ENCODE data around the gene RPS6KA5. TPM values are rescaled to one million over a fixed set of nuclear protein-coding genes. Genes with fewer than 3 reads are reported as not detected.

The RPS6KA5 gene
- total and polyA plus RNA-seq, 2 donors (not counting 1 experiment from before 2014, with no cell fraction given): 6.0 to 34.6 TPM

DNA sequence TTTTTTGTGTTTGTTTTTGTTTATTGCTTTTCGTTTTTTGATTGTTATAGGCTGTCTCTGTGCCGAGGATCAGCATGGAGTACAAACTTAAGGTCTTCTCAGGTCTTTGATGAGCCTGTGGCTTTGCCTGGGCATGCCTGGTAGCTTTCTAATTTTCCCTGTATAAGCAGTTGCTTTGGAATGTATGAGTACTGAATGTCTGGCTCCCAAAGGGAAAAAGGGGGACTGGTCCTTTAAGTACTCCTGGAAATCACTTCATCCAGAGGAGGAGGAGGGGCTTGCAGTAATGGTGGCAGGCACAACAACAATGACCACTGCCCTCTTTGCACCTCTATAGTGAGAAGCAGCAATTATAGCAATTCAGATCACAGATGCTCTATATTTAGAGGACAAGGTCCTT lies 176.7 kb downstream of the RPS6KA5 start:
- H4K20me1 ChIP-seq (ENCODE audit: control insufficient read depth, insufficient read depth, low read length, poor library complexity, severe bottlenecking): no peaks in the 10 kb centered on the region
- ChIA-PET CTCF (no interaction called here), POLR2A (no interaction called here)
- no peaks in the 10 kb centered on the region for H3K27me3 Mint-ChIP-seq
- H3K9me3 ChIP-seq (ENCODE audit: control extremely low read depth in 1 of 3, control insufficient read depth in 2 of 3, insufficient read depth in 1 of 3, low read length in 2 of 3): peaks cover 0 to 4% (median 2%) of the 10 kb centered on the region in 3 donors
- 93% methylated on average over 2 of the region's 2 CpGs for WGBS (ENCODE audit: insufficient coverage)
- H3K4me3 Mint-ChIP-seq: no peak overlapping the region
- H3K4me2 ChIP-seq (replicated peaks; ENCODE audit: low read depth, low read length, poor library complexity, severe bottlenecking): no peak overlapping the region
- H3K9me3 Mint-ChIP-seq (ENCODE audit: insufficient read depth): peaks cover 7% of the 10 kb centered on the region
- H3K27ac ChIP-seq (ENCODE audit: low read length in 2 of 2): no peak overlapping the region
- H3K4me1 ChIP-seq (ENCODE audit: control insufficient read depth in 2 of 2, insufficient read depth in 2 of 2, low read length in 2 of 2): no peaks in the 10 kb centered on the region
- no peaks in the 10 kb centered on the region for H3K27me3 ChIP-seq (replicated peaks in 1 of 4; ENCODE audit: control extremely low read depth in 1 of 4, control insufficient read depth in 3 of 4, insufficient read depth in 4 of 4, low read length in 3 of 4)
- no peak overlapping the region for H3K9ac ChIP-seq (ENCODE audit: low read length)
- DNase-seq (no peak), ATAC-seq (ENCODE audit: low read depth) (no peak)
- H3K36me3 ChIP-seq (replicated peaks in 1 of 2; ENCODE audit: control extremely low read depth in 1 of 2, control insufficient read depth in 1 of 2, extremely low read depth in 1 of 2, insufficient read depth in 2 of 2, low read length in 1 of 2): peaks cover 0 to 21% of the 10 kb centered on the region in 2 experiments
- TF ChIP-seq EZH2 (IDR thresholded peaks at IDR 0.05; ENCODE audit: borderline replicate concordance, insufficient read depth, low read depth, low read length, poor library complexity, severe bottlenecking): no peak
- TF ChIP-seq, protein P1, sequence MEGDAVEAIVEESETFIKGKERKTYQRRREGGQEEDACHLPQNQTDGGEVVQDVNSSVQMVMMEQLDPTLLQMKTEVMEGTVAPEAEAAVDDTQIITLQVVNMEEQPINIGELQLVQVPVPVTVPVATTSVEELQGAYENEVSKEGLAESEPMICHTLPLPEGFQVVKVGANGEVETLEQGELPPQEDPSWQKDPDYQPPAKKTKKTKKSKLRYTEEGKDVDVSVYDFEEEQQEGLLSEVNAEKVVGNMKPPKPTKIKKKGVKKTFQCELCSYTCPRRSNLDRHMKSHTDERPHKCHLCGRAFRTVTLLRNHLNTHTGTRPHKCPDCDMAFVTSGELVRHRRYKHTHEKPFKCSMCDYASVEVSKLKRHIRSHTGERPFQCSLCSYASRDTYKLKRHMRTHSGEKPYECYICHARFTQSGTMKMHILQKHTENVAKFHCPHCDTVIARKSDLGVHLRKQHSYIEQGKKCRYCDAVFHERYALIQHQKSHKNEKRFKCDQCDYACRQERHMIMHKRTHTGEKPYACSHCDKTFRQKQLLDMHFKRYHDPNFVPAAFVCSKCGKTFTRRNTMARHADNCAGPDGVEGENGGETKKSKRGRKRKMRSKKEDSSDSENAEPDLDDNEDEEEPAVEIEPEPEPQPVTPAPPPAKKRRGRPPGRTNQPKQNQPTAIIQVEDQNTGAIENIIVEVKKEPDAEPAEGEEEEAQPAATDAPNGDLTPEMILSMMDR (IDR thresholded peaks at IDR 0.05): no peak
- no peaks in the 10 kb centered on the region for H3K79me2 ChIP-seq (ENCODE audit: control insufficient read depth, insufficient read depth, low read length)
- no peaks in the 10 kb centered on the region for H3K4me1 Mint-ChIP-seq
- H3K27ac Mint-ChIP-seq: no peak overlapping the region
- intact Hi-C loops (cut with micrococcal nuclease): no loop called here
- no peak overlapping the region for H3K4me3 ChIP-seq (ENCODE audit: control extremely low read depth in 1 of 5, extremely low read depth in 1 of 5, insufficient read depth in 1 of 5, low read depth in 2 of 5, low read length in 4 of 5)
- no peak overlapping the region for H2AFZ ChIP-seq (ENCODE audit: insufficient read depth, low read depth, low read length, poor library complexity, severe bottlenecking)

DNA sequence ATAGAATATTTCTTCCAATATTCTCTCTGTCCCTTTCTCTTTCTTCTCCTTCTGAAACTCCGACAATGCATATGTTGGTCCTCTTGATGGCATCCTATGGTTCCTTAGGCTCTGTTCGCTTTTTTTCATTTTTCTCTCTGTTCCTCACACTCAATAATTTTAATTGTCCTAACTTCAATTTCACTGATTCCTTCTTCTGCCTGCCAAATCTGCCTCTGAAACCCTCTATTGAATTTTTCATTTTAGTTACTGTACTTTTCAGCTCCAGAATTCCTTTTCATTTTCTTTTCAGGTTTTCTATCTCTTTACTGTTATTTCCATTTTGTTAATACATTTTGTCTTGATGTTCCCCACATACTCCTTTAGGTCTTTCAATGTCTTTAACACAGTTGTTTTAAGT lies 177.2 kb downstream of the RPS6KA5 start:
- H3K27me3 Mint-ChIP-seq: no peaks in the 10 kb centered on the region
- no peaks in the 10 kb centered on the region for H3K27me3 ChIP-seq (replicated peaks in 1 of 4; ENCODE audit: control extremely low read depth in 1 of 4, control insufficient read depth in 3 of 4, insufficient read depth in 4 of 4, low read length in 3 of 4)

More for the DNA sequence above, 177.2 kb downstream of the RPS6KA5 start:
- no peak for ATAC-seq (ENCODE audit: low read depth)
- Mint-ChIP-seq H3K9me3 (ENCODE audit: insufficient read depth) (peaks cover 7% of the 10 kb centered on the region), H3K27ac (no peak overlapping the region), H3K4me1 (no peaks in the 10 kb centered on the region), H3K4me3 (no peak overlapping the region)
- TF ChIP-seq, protein P1 (IDR thresholded peaks at IDR 0.05): no peak
- no peak for TF ChIP-seq EZH2 (IDR thresholded peaks at IDR 0.05; ENCODE audit: borderline replicate concordance, insufficient read depth, low read depth, low read length, poor library complexity, severe bottlenecking)
- no peak overlapping the region for H3K4me3 ChIP-seq (ENCODE audit: control extremely low read depth in 1 of 5, extremely low read depth in 1 of 5, insufficient read depth in 1 of 5, low read depth in 2 of 5, low read length in 4 of 5)
- CTCF ChIA-PET: no interaction called here
- H3K9ac ChIP-seq (ENCODE audit: low read length): no peak overlapping the region
- WGBS (ENCODE audit: insufficient coverage): 100% methylated on average over 2 of the region's 2 CpGs
- H3K36me3 ChIP-seq (replicated peaks in 1 of 2; ENCODE audit: control extremely low read depth in 1 of 2, control insufficient read depth in 1 of 2, extremely low read depth in 1 of 2, insufficient read depth in 2 of 2, low read length in 1 of 2): peaks cover 0 to 19% of the 10 kb centered on the region in 2 experiments
- no peaks in the 10 kb centered on the region for H3K79me2 ChIP-seq (ENCODE audit: control insufficient read depth, insufficient read depth, low read length)
- H3K4me1 ChIP-seq (ENCODE audit: control insufficient read depth in 2 of 2, insufficient read depth in 2 of 2, low read length in 2 of 2): no peaks in the 10 kb centered on the region
- H3K4me2 ChIP-seq (replicated peaks; ENCODE audit: low read depth, low read length, poor library complexity, severe bottlenecking): no peak overlapping the region
- POLR2A ChIA-PET: no interaction called here
- no peak for DNase-seq
- no peaks in the 10 kb centered on the region for H4K20me1 ChIP-seq (ENCODE audit: control insufficient read depth, insufficient read depth, low read length, poor library complexity, severe bottlenecking)
- H2AFZ ChIP-seq (ENCODE audit: insufficient read depth, low read depth, low read length, poor library complexity, severe bottlenecking): no peak overlapping the region
- intact Hi-C loops (cut with micrococcal nuclease): no loop called here
- no peak overlapping the region for H3K27ac ChIP-seq (ENCODE audit: low read length in 2 of 2)
- peaks cover 0 to 4% (median 2%) of the 10 kb centered on the region in 3 donors for H3K9me3 ChIP-seq (ENCODE audit: control extremely low read depth in 1 of 3, control insufficient read depth in 2 of 3, insufficient read depth in 1 of 3, low read length in 2 of 3)
